Suprapubic skin (tissue), 4 donors: ENCODE measurements around the gene ATG16L2. TPM values are rescaled to one million over a fixed set of nuclear protein-coding genes. Genes with fewer than 3 reads are reported as not detected.
"Not testable (repeated sequence)": the region's sequence is repeated elsewhere in the genome, so short reads cannot be mapped to it uniquely, and the experiment has no call there.

Experiments used
- DNase-seq, 2 donors: peaks; one replicate each; pipeline ENCODE4 v3.0.0-alpha.2; 2019; ENCODE audit warnings: low spot score in 2 of 2
- H3K27ac ChIP-seq: fragments of 200-600 bp; sonication (generic); one replicate; pipeline ENCODE4 v1.5.1; 2019
- H3K27me3 ChIP-seq: fragments of 200-600 bp; sonication (generic); one replicate; pipeline ENCODE4 v1.5.1; 2019
- H3K36me3 ChIP-seq: fragments of 200-600 bp; sonication (generic); one replicate; pipeline ENCODE4 v1.5.1; 2019
- H3K4me1 ChIP-seq: fragments of 200-600 bp; sonication (generic); one replicate; pipeline ENCODE4 v1.5.1; 2019
- H3K4me3 ChIP-seq: fragments of 200-600 bp; sonication (generic); one replicate; pipeline ENCODE4 v1.5.1; 2019; ENCODE audit warnings: mild to moderate bottlenecking
- H3K9me3 ChIP-seq: fragments of 200-600 bp; sonication (generic); one replicate; pipeline ENCODE4 v1.5.1; 2019
- EP300 ChIP-seq: sonication (generic); formaldehyde crosslinking; IDR thresholded peaks from one replicate; pipeline ENCODE4 v1.6.1; 2017; ENCODE audit warnings: antibody characterized with exemption
- POLR2A ChIP-seq, 2 donors: fragments of 450-650 bp; IDR thresholded peaks; one replicate each; pipeline ENCODE4 v1.6.1; 2017; ENCODE audit warnings: antibody characterized with exemption in 2 of 2, mild to moderate bottlenecking in 2 of 2, moderate library complexity in 2 of 2
- POLR2AphosphoS5 ChIP-seq, 3 donors: sonication (generic); formaldehyde crosslinking; IDR thresholded peaks; one replicate each; pipeline ENCODE4 v1.6.1; 2017; ENCODE audit warnings: antibody characterized with exemption in 3 of 3
- WGBS: methylation state at CpG from one replicate; pipeline ENCODE4 v1.1.5; 2018; 5-methylcytosine and 5-hydroxymethylcytosine counted together
- total RNA-seq, 4 donors: library from RNA; depleted of rRNA; stranded (reverse); fragments of >200 nt; gene quantifications; one replicate each; pipeline ENCODE4 v1.1.0, GENCODE V29; 2016
- TF ChIP-seq, protein P1 (sequence below), 2 donors: fragments of 200-600 bp in 1 of 2; fragments of 450-650 bp in 1 of 2; sonication (generic) in 1 of 2; IDR thresholded peaks; one replicate each; pipeline ENCODE4 v1.5.1; 2016 to 2019; ENCODE audit warnings: antibody characterized with exemption in 2 of 2, mild to moderate bottlenecking in 1 of 2, moderate library complexity in 1 of 2

The ATG16L2 gene
- total RNA-seq, 4 donors from 2014 or later: 81.9 to 231 (median 111) TPM

DNA sequence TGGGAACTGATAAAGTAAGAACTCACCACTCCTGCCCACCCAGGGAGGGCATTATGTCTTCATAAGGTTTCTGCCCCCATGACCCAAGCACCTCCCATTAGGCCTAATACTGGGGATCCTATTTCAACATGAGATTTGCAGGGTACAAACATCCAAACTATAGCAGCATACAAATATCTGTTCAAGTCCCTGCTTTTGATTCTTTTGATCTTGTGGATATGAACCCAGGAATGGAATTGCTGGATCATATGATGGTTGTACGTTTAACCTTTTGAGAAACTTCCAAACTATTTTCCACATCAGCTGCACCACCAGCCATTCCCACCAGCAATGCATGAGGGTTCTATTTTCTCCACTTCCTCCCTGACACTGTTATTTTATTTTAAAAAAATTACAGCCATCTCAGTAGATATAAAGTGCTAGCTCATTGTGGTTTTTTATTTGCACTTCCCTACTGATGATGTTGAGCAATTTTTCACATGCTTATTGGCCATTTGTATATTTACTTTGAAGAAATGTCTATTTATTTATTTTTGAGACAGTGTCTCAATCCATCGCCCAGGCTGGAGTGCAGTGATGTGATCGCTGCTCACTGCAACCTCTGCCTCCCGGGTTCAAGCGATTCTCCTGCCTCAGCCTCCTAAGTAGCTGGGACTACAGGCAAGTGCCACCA is 7.1 kb upstream of the ATG16L2 start:
- 75% methylated on average over 5 of the region's 5 CpGs for WGBS
- no peaks in the 10 kb centered on the region for H3K27me3 ChIP-seq
- TF ChIP-seq, protein P1, sequence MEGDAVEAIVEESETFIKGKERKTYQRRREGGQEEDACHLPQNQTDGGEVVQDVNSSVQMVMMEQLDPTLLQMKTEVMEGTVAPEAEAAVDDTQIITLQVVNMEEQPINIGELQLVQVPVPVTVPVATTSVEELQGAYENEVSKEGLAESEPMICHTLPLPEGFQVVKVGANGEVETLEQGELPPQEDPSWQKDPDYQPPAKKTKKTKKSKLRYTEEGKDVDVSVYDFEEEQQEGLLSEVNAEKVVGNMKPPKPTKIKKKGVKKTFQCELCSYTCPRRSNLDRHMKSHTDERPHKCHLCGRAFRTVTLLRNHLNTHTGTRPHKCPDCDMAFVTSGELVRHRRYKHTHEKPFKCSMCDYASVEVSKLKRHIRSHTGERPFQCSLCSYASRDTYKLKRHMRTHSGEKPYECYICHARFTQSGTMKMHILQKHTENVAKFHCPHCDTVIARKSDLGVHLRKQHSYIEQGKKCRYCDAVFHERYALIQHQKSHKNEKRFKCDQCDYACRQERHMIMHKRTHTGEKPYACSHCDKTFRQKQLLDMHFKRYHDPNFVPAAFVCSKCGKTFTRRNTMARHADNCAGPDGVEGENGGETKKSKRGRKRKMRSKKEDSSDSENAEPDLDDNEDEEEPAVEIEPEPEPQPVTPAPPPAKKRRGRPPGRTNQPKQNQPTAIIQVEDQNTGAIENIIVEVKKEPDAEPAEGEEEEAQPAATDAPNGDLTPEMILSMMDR (IDR thresholded peaks at IDR 0.05): no peak
- TF ChIP-seq POLR2AphosphoS5 (IDR thresholded peaks at IDR 0.05) (no peak), POLR2A (IDR thresholded peaks at IDR 0.05) (no peak)

DNA sequence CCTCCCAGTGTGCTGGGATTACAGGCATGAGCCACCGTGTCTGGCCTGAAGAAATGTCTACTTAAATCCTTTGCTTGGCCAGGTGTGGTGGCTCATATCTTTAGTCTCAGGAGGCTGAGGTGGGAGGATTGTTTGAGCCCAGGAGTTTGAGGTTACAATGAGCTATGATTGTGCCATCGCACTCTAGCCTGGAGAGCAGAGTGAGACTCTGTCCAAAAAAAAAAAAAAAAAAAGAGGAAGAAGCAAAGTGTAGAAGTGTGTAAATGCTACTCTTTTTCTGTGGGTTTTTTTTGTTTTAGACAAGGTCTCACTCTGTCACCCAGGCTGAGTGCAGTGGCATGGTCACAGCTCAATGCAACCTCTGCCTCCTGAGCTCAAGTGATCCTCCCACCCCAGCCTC is 6.4 kb upstream of the ATG16L2 start:
- H3K4me3 ChIP-seq: no peak overlapping the region
- peaks cover 17% of the 10 kb centered on the region for H3K4me1 ChIP-seq
- peak overlapping the region; percentile 45 for H3K27ac ChIP-seq
- TF ChIP-seq POLR2AphosphoS5 (IDR thresholded peaks at IDR 0.05) (no peak), POLR2A (IDR thresholded peaks at IDR 0.05) (no peak), EP300 (no peak)
- TF ChIP-seq, protein P1 (IDR thresholded peaks at IDR 0.05): no peak
- 83% methylated on average over 2 of the region's 2 CpGs for WGBS
- H3K36me3 ChIP-seq: peaks cover 12% of the 10 kb centered on the region
- H3K9me3 ChIP-seq: no peaks in the 10 kb centered on the region
- no peaks in the 10 kb centered on the region for H3K27me3 ChIP-seq
- no peak for DNase-seq

More for the DNA sequence above, 7.1 kb upstream of the ATG16L2 start:
- no peak overlapping the region for H3K4me3 ChIP-seq
- peak overlapping the region; percentile 45 for H3K27ac ChIP-seq
- H3K36me3 ChIP-seq: peaks cover 12% of the 10 kb centered on the region
- DNase-seq: no peak
- peaks cover 11% of the 10 kb centered on the region for H3K4me1 ChIP-seq
- H3K9me3 ChIP-seq: no peaks in the 10 kb centered on the region

DNA sequence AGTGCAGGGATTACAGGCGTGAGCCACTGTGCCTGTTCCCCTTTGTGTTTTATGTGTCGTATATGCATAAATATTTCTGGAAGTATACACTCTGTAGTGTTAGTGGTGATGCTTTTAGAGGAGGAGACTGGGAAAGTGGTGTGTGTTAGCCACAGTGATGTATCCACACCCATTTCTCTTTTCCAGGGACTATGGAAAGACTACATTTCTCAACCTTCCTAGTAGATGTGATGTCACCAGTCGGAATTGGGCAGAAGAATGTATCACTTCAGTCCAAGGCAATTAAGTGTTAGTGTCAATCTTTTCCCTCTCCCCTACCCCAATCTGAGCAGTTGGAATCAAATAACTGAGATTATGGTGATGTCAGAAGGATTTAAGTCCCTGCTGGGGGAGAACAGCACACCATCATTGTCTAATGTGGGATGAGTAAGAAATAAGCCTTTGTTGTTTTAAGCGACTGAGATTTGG is 5.8 kb upstream of the ATG16L2 start:
- DNase-seq: no peak
- no peaks in the 10 kb centered on the region for H3K9me3 ChIP-seq
- peaks cover 23% of the 10 kb centered on the region for H3K4me1 ChIP-seq
- no peak overlapping the region for H3K4me3 ChIP-seq
- WGBS: 88% methylated on average over 4 of the region's 4 CpGs
- no peak overlapping the region for H3K27ac ChIP-seq
- peaks cover 12% of the 10 kb centered on the region for H3K36me3 ChIP-seq
- TF ChIP-seq EP300: no peak
- TF ChIP-seq, protein P1 (IDR thresholded peaks at IDR 0.05): no peak
- no peak for TF ChIP-seq POLR2A (IDR thresholded peaks at IDR 0.05)
- TF ChIP-seq POLR2AphosphoS5 (IDR thresholded peaks at IDR 0.05): no peak
- no peaks in the 10 kb centered on the region for H3K27me3 ChIP-seq

DNA sequence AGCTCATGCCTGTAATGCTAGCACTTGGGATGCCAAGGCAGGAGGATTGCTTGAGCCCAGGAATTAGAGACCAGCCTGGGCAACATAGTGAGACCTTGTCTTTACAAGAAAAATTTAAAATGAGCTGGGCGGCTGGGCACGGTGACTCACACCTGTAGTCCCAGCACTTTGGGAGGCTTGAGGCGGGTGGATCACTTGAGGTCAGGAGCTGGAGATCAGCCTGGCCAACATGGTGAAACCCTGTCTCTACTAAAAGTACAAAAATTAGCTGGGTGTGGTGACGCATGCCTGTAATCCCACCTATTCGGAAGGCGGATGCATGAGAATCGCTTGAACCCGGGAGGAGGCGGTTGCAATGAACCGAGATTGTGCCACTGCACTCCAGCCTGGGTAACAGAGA is 2.5 kb upstream of the ATG16L2 start:
- H3K27ac ChIP-seq, H3K27me3 ChIP-seq, H3K4me3 ChIP-seq, H3K9me3 ChIP-seq, DNase-seq: not testable (repeated sequence)
- WGBS: 91% methylated on average over 10 of the region's 10 CpGs
- Histone ChIP-seq H3K36me3 (peaks cover 12% of the 10 kb centered on the region), H3K4me1 (peaks cover 48% of the 10 kb centered on the region)

DNA sequence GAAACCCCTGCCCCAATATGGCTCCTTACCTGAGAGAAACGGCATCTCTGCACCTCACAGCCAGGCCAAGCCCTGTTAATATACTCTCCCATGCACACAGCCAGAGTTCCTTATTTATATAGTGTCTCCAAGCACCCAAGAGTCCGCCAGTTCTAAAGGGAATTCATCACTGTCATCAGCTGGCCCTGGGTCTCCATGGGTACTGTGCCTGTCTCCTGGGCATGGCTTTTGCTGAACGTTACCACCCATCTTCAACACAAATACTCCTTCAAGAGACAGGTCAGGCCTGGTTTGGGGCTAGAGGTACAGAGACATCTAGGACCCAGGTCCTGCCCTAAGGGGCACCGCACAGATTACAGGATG is 1.6 kb upstream of the ATG16L2 start:
- no peak for DNase-seq
- TF ChIP-seq EP300 (no peak), POLR2AphosphoS5 (IDR thresholded peaks at IDR 0.05) (no peak), POLR2A (IDR thresholded peaks at IDR 0.05) (no peak)
- TF ChIP-seq, protein P1 (IDR thresholded peaks at IDR 0.05): no peak
- WGBS: 20% methylated on average over 2 of the region's 4 CpGs
- Histone ChIP-seq H3K36me3 (peaks cover 12% of the 10 kb centered on the region), H3K27me3 (no peaks in the 10 kb centered on the region), H3K4me3 (peak overlapping the region; percentile 97), H3K4me1 (peaks cover 51% of the 10 kb centered on the region), H3K9me3 (no peaks in the 10 kb centered on the region), H3K27ac (peak overlapping the region; percentile 97)
